HG03097 (cell line): ENCODE data around the gene PPP1R8.
A peak's percentile ranks its signal among the peaks of the same experiment; 100 is the strongest.
"Not testable (repeated sequence)": the region's sequence is repeated elsewhere in the genome, so short reads cannot be mapped to it uniquely, and the experiment has no call there.

ENCODE experiments used
- ATAC-seq: cut with Tn5 transposase; IDR thresholded peaks from one replicate; pipeline ENCODE4 v1.9.1; 2021; ENCODE audit not compliant: unreplicated experiment, low FRiP score

Gene PPP1R8

DNA sequence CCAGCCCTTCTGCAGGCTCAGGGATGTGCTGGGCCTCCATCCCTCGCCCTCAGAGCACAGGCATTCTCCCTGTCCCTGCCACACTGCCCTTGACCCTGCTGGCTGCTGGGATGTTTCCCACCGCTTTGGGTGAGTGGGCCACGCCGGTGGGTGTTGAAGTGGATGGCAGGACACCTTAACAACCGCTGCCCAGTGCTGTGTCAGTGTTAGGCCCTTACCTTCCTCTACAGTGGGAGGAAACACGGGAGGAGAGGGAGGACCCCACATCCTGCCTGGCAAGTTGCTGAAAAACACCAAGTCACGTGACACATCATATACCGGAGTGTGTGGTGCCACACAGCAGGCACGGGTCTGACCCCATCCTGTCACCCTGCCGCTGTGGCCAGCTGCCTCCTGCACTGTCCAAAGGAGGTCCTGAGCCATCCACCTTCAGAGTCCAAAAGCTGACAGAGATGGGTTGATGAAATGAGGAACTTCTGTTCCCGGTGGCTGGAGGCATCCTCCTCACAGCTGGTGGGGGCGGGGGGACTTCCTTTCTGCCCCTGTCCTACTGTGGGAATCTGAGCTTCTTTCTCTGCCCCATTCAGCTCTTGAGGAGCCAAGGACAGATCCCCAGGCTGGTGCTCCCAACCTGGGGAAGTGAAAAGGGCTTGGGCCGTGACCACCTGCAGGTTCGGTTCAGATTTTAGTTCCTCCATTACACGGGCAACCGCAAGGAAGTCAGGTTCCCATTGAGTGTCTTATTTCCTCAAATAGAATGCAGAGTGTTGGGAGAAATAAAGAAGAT lies 38.5 kb downstream of the PPP1R8 start:
- ATAC-seq: peak; percentile 40

- no peak for ATAC-seq
These were observed 39.1 kb downstream of the PPP1R8 start for GRCh38 chr1:27869719-27870085.

DNA sequence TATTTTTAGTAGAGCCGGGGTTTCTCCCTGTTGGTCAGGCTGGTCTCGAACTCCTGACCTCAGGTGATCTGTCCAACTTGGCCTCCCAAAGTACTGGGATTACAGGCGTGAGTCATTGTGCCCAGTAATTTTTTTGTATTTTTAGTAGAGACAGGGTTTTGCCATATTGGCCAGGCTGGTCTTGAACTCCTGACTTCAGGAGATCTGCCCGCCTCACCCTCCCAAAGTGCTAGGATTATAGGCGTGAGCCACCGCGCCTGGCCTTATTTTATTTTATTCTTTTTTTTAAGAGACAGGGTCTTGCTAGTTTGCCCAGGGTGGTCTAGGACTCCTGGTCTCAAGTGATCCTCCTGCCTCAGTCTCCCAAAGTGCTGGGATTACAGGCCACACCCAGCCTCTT lies 40.5 kb downstream of the PPP1R8 start:
- ATAC-seq: not testable (repeated sequence)

GRCh38 chr1:27872059-27872801 lies 41.6 kb downstream of the PPP1R8 start, which contains the start of gene THEMIS2:
THEMIS2 (plus strand) TSS chr1:27872544; CDS start chr1:27872572, 28 bp downstream.
- ATAC-seq: no peak

- ATAC-seq: no peak
These were observed 42.4 kb downstream of the PPP1R8 start for GRCh38 chr1:27872802-27873551.

GRCh38 chr1:27873671-27874384 lies 43.2 kb downstream of the PPP1R8 start:
- no peak for ATAC-seq

- no peak for ATAC-seq
These were observed 45.9 kb downstream of the PPP1R8 start for GRCh38 chr1:27876341-27877114.

DNA sequence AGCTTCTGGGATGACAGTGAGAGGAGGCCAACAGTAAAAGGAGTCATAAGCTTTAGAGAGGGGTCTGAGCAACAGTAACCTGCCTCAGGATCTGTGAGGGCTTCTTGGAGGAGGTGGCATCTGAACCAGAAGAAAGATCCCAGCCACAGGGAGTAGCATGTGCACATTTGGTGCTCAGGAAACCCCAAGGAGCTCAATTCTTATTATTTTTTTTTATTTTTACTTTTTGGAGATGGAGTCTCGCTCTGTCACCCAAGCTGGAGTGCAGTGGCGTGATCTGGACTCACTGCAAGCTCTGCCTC lies 46.5 kb downstream of the PPP1R8 start:
- ATAC-seq: no peak

DNA sequence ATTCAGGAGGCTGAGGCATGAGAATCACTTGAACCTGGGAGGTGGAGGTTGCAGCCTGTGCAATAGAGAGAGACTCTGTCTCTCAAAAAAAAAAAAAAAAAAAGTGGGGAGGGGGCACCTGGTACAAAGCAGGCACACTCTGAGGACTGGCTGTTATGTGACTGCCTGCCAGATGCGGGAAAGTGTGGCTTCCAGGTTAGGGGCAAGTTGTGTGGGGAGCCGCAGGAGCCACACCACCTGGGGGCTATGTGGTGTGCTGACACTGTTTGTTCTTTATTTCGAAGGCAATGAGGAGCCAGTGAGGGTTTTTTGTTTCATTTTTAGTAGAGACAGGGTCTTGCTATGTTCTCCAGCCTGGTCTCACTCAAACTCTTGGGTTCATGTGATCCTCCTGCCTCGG lies 47.5 kb downstream of the PPP1R8 start:
- no peak for ATAC-seq

GRCh38 chr1:27878787-27879335 lies 48.3 kb downstream of the PPP1R8 start:
- no peak for ATAC-seq

DNA sequence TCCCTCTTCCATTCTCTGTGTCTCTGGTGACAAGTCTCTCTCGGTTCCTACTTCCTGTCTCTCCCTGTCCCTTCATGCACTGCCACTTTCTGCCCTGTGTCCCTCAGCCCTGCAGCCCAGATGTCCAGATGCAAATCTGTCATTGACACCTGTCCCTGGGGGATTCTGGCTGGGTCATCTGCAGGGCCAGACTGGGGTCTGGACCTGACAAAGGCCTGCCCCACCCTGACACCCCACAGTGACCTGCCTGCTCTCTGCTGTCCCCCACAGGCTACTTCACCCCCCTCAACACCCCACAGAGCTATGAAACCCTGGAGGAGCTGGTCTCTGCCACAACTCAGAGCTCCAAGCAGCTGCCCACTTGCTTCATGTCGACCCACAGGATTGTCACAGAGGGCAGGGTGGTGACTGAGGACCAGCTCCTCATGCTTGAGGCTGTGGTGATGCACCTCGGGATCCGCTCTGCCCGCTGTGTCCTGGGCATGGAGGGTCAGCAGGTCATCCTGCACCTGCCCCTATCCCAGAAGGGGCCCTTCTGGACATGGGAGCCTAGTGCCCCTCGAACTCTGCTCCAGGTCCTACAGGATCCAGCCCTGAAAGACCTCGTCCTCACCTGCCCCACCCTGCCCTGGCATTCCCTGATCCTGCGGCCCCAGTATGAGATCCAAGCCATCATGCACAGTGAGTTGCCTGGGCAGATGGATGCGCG lies 48.9 kb downstream of the PPP1R8 start:
- no peak for ATAC-seq

- no peak for ATAC-seq
These were observed 51.9 kb downstream of the PPP1R8 start for GRCh38 chr1:27882543-27882903.

DNA sequence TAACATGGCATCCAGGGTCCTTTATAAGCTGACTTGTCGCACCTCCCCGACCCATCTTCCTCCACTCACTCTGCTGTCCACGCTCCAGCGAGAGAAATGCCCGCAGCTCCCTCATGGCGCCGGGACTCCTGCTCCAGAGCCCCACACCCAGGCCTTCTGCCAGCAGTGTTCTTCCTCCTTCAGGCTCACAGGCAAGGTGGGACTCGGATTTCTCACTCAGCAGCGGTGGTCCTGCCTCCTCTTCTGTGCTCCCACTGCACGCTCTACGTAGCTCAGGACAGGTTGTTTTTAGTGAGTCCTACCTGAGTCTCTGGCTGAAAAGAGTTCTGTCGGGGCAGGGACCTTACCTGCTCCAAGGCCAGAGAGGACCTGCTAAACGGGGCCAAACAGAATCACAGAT lies 53.0 kb downstream of the PPP1R8 start:
- no peak for ATAC-seq

DNA sequence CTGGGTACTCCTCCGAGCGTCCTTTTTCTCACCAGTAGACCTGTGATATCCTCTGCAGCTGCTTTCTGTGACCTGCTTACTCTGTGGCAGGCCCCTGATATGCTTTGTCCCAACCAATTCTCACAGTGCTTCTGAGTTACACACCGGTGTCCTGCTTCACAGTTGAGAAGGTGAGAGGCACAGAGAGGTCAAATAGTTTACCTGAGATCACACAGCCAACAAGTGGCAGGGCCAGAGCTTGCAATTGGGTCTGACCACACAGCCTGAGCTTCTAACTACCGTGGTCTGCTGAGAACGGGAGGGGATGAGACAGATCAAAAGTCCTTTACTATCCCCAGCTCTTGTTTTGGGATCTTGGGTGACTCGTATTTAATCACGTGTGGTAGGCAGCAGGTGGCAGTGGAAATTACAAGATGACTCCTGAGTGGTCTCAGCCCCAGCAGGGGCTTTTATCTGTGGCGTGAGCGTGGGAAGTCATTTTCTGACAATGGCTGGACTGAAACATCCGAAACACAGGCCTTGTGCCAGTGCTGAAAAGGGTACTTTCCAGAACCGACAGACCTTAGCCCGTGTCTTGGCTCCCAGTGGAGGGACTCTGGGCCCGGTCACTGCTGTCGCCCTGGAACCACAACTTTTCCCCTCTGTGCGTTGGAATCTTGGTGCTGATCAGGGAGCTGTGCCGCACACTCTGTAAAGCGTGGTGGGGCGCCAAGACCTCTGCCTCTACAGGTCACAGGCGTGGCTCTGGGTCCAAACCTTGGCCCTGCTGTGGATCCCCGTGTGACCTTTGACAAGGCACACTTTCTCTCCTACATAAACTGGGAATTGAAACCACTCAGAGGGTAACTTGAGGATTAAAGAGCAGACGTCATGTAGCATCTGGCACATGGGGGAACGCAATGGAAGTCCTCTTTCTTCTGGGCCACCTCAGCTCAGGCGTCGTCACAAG lies 53.7 kb downstream of the PPP1R8 start:
- ATAC-seq: no peak

DNA sequence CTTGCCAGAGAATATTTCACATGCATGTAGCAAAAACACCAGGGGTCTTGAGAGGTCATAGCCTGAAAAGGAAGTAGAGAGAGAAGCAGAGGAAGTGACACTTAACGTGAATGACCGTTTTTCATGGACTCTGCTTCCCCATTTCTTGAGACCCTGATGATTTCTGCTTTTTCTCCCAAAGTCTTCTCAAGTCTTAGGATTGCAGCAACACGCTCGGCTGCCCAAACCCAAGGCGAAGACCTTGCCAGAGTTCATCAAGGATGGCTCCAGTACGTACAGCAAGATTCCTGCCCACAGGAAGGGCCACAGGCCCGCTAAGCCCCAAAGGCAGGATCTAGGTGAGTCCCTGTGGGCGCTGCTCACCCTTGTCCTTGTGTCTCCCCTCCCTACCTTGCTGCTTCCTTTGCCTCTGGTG lies 54.5 kb downstream of the PPP1R8 start:
- no peak for ATAC-seq

DNA sequence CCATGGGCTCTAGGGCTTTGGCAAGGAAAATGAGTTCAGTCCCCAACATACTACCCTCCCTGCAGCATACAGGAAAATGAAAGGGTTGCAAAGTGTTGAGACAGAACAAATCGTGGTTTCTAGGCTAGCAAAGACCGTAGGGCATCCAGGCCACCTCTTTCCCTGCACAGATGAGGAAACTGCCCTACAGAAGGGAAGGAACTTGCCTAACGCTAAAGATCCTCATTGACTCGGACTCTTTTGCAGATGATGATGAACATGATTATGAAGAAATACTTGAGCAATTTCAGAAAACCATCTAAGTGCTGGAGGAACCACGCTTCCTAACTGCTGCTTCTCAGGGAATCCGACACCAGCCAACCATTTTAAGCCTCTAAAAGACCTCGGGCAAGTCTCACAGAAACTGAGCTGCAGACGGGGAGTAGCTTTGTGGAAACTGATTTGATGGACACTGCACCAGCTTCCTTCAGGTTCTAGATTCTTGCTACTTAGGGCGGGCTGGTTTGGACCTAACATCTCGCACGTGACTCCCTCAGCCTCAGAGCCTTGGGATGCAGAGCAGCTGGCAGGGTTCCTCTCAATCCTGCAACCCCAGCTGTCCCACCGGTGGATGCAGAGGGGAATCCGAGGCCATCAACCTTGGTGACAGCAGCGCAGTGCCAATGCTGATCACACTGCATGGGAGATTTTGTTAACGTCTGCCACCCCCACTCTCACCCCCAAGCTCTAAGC lies 55.2 kb downstream of the PPP1R8 start:
- ATAC-seq: no peak

GRCh38 chr1:27886353-27886679 lies 55.7 kb downstream of the PPP1R8 start:
- ATAC-seq: no peak

DNA sequence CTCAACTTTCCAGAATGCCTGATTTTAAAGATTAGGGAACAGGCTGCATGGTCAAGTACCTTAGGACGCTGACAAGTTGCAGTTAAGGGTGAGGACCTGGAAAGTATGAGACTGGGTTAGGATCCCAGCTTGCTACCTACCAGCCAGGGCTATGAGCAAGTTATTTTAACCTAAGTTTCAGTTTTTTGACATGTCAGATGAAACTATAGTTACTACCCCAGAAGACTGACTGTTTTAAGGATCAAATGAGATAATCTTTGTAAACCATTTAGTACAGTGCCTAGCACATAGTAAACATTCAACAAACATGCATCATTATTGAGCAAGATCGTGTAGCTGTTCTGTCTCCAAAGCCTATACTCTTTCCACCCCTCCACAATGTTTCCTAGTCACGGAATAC lies 56.2 kb downstream of the PPP1R8 start:
- ATAC-seq: no peak
